AG04449 (cell line): Measurements from ENCODE around the gene SLC20A1.

Experiments
- CTCF ChIA-PET: fragments of 350-600 bp; formaldehyde crosslinking; extraction: SDS; loops from one replicate; lab custom pipeline; 2021; ENCODE audit warnings: antibody characterized with exemption; lab: Yijun Ruan, JAX
- POLR2A ChIA-PET: fragments of 400-600, 350-600 bp; formaldehyde crosslinking; extraction: SDS; loops from one replicate; lab custom pipeline; 2020; ENCODE audit warnings: antibody characterized with exemption, inconsistent platforms; lab: Yijun Ruan, JAX
- DNase-seq: peaks from one replicate; pipeline ENCODE4 v3.0.0-alpha.2; 2010; ENCODE audit warnings: low read depth, low spot score
- H3K4me3 ChIP-seq: 2 replicates; pipeline ENCODE4 v1.5.1; 2011; ENCODE audit warnings: low read depth, mild to moderate bottlenecking, control low read depth, low read length
- CTCF ChIP-seq: IDR thresholded peaks from one replicate; pipeline ENCODE4 v1.5.1; 2011; ENCODE audit warnings: mild to moderate bottlenecking, moderate library complexity, low read length, control low read depth, inconsistent platforms; ENCODE audit not compliant: insufficient read depth; ENCODE audit errors: missing control alignments

SLC20A1 gene

GRCh38 chr2:112692495-112692911, 46.8 kb downstream of the SLC20A1 start:
- DNase-seq = peak; percentile 63

GRCh38 chr2:112692918-112693317, 47.2 kb downstream of the SLC20A1 start:
- no peak for DNase-seq

More at GRCh38 chr2:112692495-112692911, 46.8 kb downstream of the SLC20A1 start:
- POLR2A ChIA-PET = interaction anchor here (0.7 to 1.0 kb wide), 2 partner anchors 47 to 190 kb away, joined by 3 to 4 read pairs; partner anchors contain the start of gene SLC20A1
- CTCF ChIA-PET = interaction anchor here (0.8 to 4.0 kb wide), 10 partner anchors 11 to 249 kb away, joined by 3 to 34 read pairs (median 6); no protein-coding TSS in a partner anchor
- no peak overlapping the region for H3K4me3 ChIP-seq
- no peak for TF ChIP-seq CTCF

GRCh38 chr2:112693596-112693995, 47.9 kb downstream of the SLC20A1 start:
- POLR2A ChIA-PET = no interaction called here
- TF ChIP-seq CTCF = no peak
- no peak overlapping the region for H3K4me3 ChIP-seq
- CTCF ChIA-PET = interaction anchor here (0.8 to 4.0 kb wide), 6 partner anchors 12 to 93 kb away, joined by 3 to 34 read pairs (median 9); no protein-coding TSS in a partner anchor
- DNase-seq = no peak

More at GRCh38 chr2:112692918-112693317, 47.2 kb downstream of the SLC20A1 start:
- no peak overlapping the region for H3K4me3 ChIP-seq
- ChIA-PET POLR2A (interaction anchor here (0.7 to 1.0 kb wide), 2 partner anchors 47 to 189 kb away, joined by 3 to 4 read pairs; partner anchors contain the start of gene SLC20A1), CTCF (interaction anchor here (0.8 to 4.0 kb wide), 9 partner anchors 11 to 249 kb away, joined by 3 to 34 read pairs (median 7); no protein-coding TSS in a partner anchor)
- no peak for TF ChIP-seq CTCF

GRCh38 chr2:112694182-112694581, 48.4 kb downstream of the SLC20A1 start:
- DNase-seq = no peak
- CTCF ChIA-PET = interaction anchor here (1.6 kb wide), 1 partner anchor 14 kb away, joined by 3 read pairs; no protein-coding TSS in a partner anchor
- no peak overlapping the region for H3K4me3 ChIP-seq
- no peak for TF ChIP-seq CTCF
- POLR2A ChIA-PET = no interaction called here

- H3K4me3 ChIP-seq = no peak overlapping the region
- ChIA-PET CTCF (interaction anchor here (0.7 to 2.7 kb wide), 5 partner anchors 9 to 114 kb away, joined by 3 to 11 read pairs (median 6); partner anchors contain the start of gene CHCHD5), POLR2A (no interaction called here)
- no peak for TF ChIP-seq CTCF
- DNase-seq = no peak
Measured at GRCh38 chr2:112698834-112699515, 53.2 kb downstream of the SLC20A1 start.
